Measurements from ENCODE around the gene MARCO.

DNA sequence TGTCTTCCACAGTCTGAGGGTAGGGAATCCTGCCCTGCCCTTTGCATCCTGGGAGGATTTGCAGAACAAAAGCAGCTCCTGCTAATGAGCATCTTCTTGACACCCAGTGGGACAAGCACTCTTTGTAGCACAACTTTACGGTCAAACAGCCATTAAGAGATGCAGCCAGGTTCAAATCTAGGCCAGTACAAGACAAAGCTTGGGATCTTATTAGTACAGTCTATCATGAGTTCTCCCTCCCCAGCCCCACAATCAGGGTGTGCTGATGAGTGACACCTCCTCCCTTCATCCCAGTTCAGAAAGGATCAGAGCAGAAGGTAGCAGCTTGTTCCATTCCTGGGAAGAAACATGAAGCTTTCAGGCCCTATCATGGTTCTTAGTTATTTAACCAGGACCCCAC lies 41.9 kb downstream of the MARCO start:
- TF ChIP-seq CTCF (IDR thresholded peaks at IDR 0.05) (no peak), REST (IDR thresholded peaks at IDR 0.05; ENCODE audit: insufficient read depth in 1 of 2, low read depth in 2 of 2, low read length in 1 of 2) (no peak), SIN3A (IDR thresholded peaks at IDR 0.05; ENCODE audit: borderline replicate concordance, insufficient read depth, low read depth, low read length) (no peak)
